Measurements from ENCODE around the gene DUSP5. TPM values are rescaled to one million over a fixed set of nuclear protein-coding genes. Genes with fewer than 3 reads are reported as not detected.

Gene DUSP5
- total and polyA plus RNA-seq, 8 donors, result 0.58 to 23.2 (median 10.6) TPM

DNA sequence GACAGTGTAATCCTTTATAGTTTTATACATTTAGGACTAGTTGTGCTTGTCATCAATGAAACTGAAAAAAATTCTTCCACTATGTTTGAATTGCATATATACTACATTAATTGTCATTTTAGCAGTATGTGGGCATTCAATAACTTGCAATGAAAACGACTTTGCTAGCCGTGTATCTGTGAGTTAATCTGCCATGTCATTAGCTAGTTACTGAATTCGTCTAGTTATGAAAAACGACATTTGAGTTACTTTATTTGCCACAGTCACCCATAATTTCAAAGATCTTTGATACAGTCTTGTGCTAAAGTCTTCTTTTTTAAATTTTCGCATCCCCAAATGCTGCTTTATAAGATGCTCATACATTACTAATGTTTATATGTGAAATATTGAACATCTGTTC, 51.5 kb downstream of the DUSP5 start:
- Histone ChIP-seq H3K4me3 (no peak overlapping the region), H3K27ac (no peak overlapping the region), H3K9me3 (no peaks in the 10 kb centered on the region), H3K36me3 (no peaks in the 10 kb centered on the region), H3K27me3 (peaks cover 0 to 17% (median 0%) of the 10 kb centered on the region in 3 donors), H3K4me1 (peaks cover 0 to 6% (median 0%) of the 10 kb centered on the region in 4 donors)
- TF ChIP-seq, protein P1, sequence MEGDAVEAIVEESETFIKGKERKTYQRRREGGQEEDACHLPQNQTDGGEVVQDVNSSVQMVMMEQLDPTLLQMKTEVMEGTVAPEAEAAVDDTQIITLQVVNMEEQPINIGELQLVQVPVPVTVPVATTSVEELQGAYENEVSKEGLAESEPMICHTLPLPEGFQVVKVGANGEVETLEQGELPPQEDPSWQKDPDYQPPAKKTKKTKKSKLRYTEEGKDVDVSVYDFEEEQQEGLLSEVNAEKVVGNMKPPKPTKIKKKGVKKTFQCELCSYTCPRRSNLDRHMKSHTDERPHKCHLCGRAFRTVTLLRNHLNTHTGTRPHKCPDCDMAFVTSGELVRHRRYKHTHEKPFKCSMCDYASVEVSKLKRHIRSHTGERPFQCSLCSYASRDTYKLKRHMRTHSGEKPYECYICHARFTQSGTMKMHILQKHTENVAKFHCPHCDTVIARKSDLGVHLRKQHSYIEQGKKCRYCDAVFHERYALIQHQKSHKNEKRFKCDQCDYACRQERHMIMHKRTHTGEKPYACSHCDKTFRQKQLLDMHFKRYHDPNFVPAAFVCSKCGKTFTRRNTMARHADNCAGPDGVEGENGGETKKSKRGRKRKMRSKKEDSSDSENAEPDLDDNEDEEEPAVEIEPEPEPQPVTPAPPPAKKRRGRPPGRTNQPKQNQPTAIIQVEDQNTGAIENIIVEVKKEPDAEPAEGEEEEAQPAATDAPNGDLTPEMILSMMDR (IDR thresholded peaks at IDR 0.05), result no peak
- TF ChIP-seq POLR2AphosphoS5 (IDR thresholded peaks at IDR 0.05) (no peak), POLR2A (IDR thresholded peaks at IDR 0.05) (no peak), EP300 (IDR thresholded peaks at IDR 0.05) (no peak)
- WGBS, 5 donors, result 72 to 81% (median 78%) methylated on average over 5 of the region's 5 CpGs
- intact Hi-C loops (cut with DNase I; ENCODE audit: low total_unique reads), result loop anchor here (5.0 kb wide), 1 partner anchor 237 kb away; no protein-coding TSS in a partner anchor
- no peak for DNase-seq

DNA sequence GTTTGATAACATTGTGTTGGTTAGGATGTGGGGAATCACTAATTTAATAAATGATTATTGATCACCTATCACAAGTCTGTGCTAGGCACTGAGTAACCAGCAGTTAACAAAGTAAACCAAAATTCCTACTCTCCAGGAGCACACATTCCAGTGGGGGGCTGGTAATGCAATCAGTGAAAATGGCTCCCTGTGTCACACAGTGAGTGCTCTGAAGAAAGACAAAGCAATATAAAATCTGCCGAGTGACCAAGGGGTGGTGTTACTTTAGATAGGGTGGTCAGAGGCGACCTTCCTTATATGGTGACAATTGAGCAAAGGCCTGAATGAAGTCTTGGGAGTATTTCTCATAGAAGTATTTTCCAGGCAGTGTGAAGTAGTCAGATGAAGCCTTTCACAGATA, 56.2 kb downstream of the DUSP5 start:
- no peak overlapping the region for H3K27ac ChIP-seq
- TF ChIP-seq EP300 (IDR thresholded peaks at IDR 0.05), result no peak
- TF ChIP-seq, protein P1 (IDR thresholded peaks at IDR 0.05), result no peak
- TF ChIP-seq POLR2AphosphoS5 (IDR thresholded peaks at IDR 0.05), result no peak
- TF ChIP-seq POLR2A (IDR thresholded peaks at IDR 0.05), result no peak
- H3K4me1 ChIP-seq, result no peaks in the 10 kb centered on the region
- 32 to 61% (median 37%) methylated on average over 2 of the region's 2 CpGs for WGBS, 5 donors
- no peak for DNase-seq
- H3K36me3 ChIP-seq, result no peaks in the 10 kb centered on the region
- intact Hi-C loops (cut with DNase I; ENCODE audit: low total_unique reads), result no loop called here
- H3K9me3 ChIP-seq, result no peaks in the 10 kb centered on the region
- H3K27me3 ChIP-seq, result peaks cover 0 to 12% (median 0%) of the 10 kb centered on the region in 3 donors
- H3K4me3 ChIP-seq, result no peak overlapping the region

DNA sequence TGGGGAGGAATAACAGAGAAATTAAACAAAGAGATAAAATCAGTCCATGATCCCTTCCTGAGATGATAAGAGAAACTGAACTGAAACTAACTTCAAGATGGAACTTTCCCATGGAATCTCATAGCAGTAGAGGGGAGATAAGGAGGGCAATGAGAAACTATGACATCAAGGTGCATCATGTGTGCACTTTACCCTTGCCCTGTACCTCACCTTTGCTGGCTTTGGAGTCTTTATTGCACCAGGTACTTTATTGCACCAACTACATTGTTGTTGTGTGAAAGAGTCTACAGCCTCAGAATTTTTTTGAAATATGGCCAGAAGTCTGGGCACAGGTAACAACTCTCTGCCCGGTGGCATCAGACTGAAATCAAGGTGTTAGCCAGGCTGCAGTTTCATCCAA, 58.6 kb downstream of the DUSP5 start:
- Histone ChIP-seq H3K27me3 (peaks cover 0 to 11% (median 0%) of the 10 kb centered on the region in 3 donors), H3K27ac (no peak overlapping the region), H3K4me1 (no peaks in the 10 kb centered on the region), H3K4me3 (no peak overlapping the region), H3K9me3 (no peaks in the 10 kb centered on the region), H3K36me3 (no peaks in the 10 kb centered on the region)
- TF ChIP-seq POLR2AphosphoS5 (IDR thresholded peaks at IDR 0.05), result no peak
- TF ChIP-seq, protein P1 (IDR thresholded peaks at IDR 0.05), result no peak
- no peak for TF ChIP-seq POLR2A (IDR thresholded peaks at IDR 0.05)
- no peak for TF ChIP-seq EP300 (IDR thresholded peaks at IDR 0.05)
- 81 to 93% (median 87%) methylated on average over 1 of the region's 1 CpG for WGBS, 5 donors
- intact Hi-C loops (cut with DNase I; ENCODE audit: low total_unique reads), result no loop called here
- no peak for DNase-seq

DNA sequence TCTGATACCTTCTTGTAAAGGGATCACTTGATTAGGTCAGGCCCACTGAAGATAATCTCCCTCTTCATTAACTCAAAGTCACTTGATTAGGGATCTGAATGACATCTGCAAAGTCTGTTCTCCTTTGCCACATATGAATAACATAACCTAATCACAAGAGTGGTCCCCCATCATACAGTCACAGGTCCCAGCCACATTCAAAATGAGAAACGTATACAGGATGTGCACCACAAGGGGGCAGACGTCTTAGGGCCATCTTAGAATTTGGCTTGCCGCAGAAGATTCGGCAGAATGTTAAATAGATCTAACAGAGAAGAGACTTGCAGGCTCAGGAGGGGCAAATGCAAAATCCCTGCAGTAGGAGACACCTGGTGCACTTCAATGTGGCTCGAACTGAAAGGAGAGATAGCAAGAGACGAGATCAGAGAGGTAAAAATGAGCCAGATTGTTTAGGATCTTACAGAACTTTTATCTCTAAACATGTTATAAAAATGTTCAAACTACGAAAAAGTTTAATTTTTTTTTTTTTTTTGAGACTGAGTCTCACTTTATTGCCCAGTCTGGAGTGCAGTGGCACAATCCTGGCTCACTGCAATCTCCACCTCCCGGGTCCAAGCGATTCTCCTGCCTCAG, 59.4 kb downstream of the DUSP5 start:
- intact Hi-C loops (cut with DNase I; ENCODE audit: low total_unique reads), result no loop called here
- no peak overlapping the region for H3K27ac ChIP-seq
- WGBS, 5 donors, result 47 to 52% (median 49%) methylated on average over 9 of the region's 9 CpGs
- no peaks in the 10 kb centered on the region for H3K4me1 ChIP-seq
- DNase-seq, result peak; percentile 36 to 75
- TF ChIP-seq, protein P1 (IDR thresholded peaks at IDR 0.05), result peak in 4 of 7 experiments; percentile 30 to 46 (median 40)
- TF ChIP-seq EP300 (IDR thresholded peaks at IDR 0.05), result no peak
- H3K4me3 ChIP-seq, result no peak overlapping the region
- no peaks in the 10 kb centered on the region for H3K36me3 ChIP-seq
- peaks cover 0 to 3% (median 0%) of the 10 kb centered on the region in 3 donors for H3K27me3 ChIP-seq
- no peaks in the 10 kb centered on the region for H3K9me3 ChIP-seq

Data from stomach (tissue), 9 donors.